Osteocyte (in vitro differentiated cells): Measurements from ENCODE around the gene GTPBP4. TPM values are rescaled to one million over a fixed set of nuclear protein-coding genes. Genes with fewer than 3 reads are reported as not detected.

Source experiments
- DNase-seq: peaks from one replicate; pipeline ENCODE4 v3.0.0; 2021; ENCODE audit warnings: mixed read lengths; ENCODE audit not compliant: unreplicated experiment; ENCODE audit errors: extremely low spot score
- H3K27ac Mint-ChIP-seq: one replicate; pipeline ENCODE4 v1.8.0; 2021; ENCODE audit warnings: mild to moderate bottlenecking, mixed read lengths; ENCODE audit not compliant: unreplicated experiment
- H3K27me3 Mint-ChIP-seq: one replicate; pipeline ENCODE4 v1.8.0; 2021; ENCODE audit warnings: mixed read lengths; ENCODE audit not compliant: unreplicated experiment
- H3K36me3 Mint-ChIP-seq: one replicate; pipeline ENCODE4 v1.8.0; 2021; ENCODE audit warnings: mixed read lengths; ENCODE audit not compliant: unreplicated experiment
- H3K4me1 Mint-ChIP-seq: one replicate; pipeline ENCODE4 v1.8.0; 2021; ENCODE audit warnings: mixed read lengths; ENCODE audit not compliant: unreplicated experiment
- H3K4me3 Mint-ChIP-seq: one replicate; pipeline ENCODE4 v1.8.0; 2021; ENCODE audit warnings: mild to moderate bottlenecking, moderate library complexity, mixed read lengths; ENCODE audit not compliant: unreplicated experiment
- H3K9me3 Mint-ChIP-seq: one replicate; pipeline ENCODE4 v1.8.0; 2021; ENCODE audit warnings: mixed read lengths; ENCODE audit not compliant: unreplicated experiment
- long read RNA-seq: library from polyadenylated mRNA; unstranded; transcript quantifications from one replicate; pipeline ENCODE4 v2.0.0, GENCODE V29; 2021
- total RNA-seq: library from RNA; stranded (reverse); gene quantifications from 2 replicates; pipeline ENCODE4 v1.2.1, GENCODE V29; 2021
- TF ChIP-seq, protein P1 (sequence below): fragments of 200-600 bp; sonication (generic); IDR thresholded peaks from 2 replicates; pipeline ENCODE4 v1.5.0; 2021; ENCODE audit warnings: antibody characterized with exemption, mild to moderate bottlenecking, moderate library complexity

The GTPBP4 gene
- total RNA-seq, result 47.7 and 53.7 TPM in 2 replicates
- long read RNA-seq, full-length matches to known transcripts, result 120 of 406 reads
- long read RNA-seq, partial matches to known transcripts, result 268 of 406 reads
- long read RNA-seq, other reads (novel, unspliced or antisense), result 18 of 406 reads

DNA sequence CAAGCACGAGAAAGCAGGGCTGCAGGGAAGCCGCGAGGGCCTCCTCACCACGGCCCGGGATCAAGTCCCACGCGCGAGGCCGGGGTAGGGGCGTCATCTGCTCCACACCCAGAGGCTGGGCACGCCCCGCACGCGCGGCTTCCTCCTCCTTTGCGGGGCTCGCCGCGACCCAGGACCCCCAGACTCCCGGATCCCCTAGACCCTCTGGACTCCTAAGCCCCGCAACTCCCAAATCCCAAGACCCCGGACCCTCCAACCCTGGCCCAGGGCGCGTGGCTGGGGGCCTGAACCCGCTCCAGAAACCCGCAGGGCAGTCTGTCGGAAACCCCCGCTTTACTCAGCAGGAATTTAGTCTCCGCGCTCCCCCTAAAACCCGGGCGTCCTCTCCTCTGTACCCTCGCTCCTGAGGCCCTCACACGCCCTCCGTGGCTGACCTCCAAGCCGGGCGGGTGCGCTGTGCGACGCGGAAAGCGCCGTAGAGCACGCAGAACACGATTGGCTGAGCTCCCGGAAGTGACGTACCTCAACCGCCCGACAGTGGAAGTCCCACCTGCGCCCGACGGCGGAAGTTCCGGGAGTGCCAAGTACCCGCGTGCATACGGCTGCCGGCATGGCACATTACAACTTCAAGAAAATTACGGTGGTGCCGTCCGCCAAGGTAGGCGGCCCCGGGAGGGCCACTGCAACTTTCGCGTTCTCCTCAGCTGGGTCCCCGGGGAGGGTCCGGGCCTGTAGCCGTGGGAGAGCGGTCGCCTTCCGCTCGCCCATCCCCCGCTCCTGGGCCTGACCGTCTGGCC, at the start of gene GTPBP4:
Gene GTPBP4, plus strand, starts transcription at position 565 of the 797 bp plus-strand sequence. Its CDS starts 46 bp downstream, at position 611.
- peak; percentile 97 for DNase-seq
- no peaks in the 10 kb centered on the region for H3K9me3 Mint-ChIP-seq
- peaks cover 5% of the 10 kb centered on the region for H3K36me3 Mint-ChIP-seq
- peak within 1 kb of the TSS; percentile 93 for H3K27ac Mint-ChIP-seq
- H3K4me3 Mint-ChIP-seq, result peak within 1 kb of the TSS; percentile 92
- TF ChIP-seq, protein P1, sequence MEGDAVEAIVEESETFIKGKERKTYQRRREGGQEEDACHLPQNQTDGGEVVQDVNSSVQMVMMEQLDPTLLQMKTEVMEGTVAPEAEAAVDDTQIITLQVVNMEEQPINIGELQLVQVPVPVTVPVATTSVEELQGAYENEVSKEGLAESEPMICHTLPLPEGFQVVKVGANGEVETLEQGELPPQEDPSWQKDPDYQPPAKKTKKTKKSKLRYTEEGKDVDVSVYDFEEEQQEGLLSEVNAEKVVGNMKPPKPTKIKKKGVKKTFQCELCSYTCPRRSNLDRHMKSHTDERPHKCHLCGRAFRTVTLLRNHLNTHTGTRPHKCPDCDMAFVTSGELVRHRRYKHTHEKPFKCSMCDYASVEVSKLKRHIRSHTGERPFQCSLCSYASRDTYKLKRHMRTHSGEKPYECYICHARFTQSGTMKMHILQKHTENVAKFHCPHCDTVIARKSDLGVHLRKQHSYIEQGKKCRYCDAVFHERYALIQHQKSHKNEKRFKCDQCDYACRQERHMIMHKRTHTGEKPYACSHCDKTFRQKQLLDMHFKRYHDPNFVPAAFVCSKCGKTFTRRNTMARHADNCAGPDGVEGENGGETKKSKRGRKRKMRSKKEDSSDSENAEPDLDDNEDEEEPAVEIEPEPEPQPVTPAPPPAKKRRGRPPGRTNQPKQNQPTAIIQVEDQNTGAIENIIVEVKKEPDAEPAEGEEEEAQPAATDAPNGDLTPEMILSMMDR, result peak; percentile 10
- peaks cover 31% of the 10 kb centered on the region for H3K4me1 Mint-ChIP-seq
- H3K27me3 Mint-ChIP-seq, result no peaks in the 10 kb centered on the region

DNA sequence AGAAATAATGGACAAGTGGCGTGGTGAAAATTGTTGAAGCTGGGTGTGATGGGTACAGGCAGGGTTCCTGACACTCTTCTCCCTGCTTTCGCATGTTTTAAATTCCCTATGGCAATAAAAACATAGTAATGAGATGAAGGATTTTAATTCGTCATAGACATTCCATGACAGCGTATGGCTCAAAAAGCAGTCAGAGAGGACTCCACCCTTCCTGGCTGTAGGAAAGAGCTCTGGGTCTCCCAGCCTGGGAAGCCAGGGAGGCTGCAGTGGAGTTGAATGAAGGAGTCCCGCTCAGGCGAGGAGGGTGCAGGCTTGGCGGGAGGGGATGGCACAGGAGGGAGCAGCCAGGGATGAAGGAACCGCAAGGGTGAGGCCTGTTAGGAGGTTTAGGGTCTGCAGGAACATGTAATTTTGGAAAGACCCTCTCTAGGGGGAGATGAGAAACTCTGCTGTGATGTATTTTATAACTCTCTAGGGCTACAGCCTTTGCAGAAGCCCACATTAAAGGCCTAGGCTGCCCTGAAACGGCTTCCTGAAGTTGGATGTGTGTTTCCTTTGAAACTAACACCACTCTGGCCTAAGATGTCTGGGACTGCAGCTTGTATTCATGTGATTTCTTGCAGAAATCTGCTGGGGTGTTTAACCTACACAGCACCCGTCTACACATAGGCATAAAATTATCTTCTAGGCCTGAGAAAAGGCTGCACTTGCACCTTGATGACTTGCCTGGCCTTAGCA, 49.1 kb upstream of the GTPBP4 start:
- H3K4me1 Mint-ChIP-seq, result peaks cover 6% of the 10 kb centered on the region
- no peaks in the 10 kb centered on the region for H3K9me3 Mint-ChIP-seq
- TF ChIP-seq, protein P1, result no peak
- no peak for DNase-seq
- peak overlapping the region; percentile 37 for H3K27ac Mint-ChIP-seq
- H3K4me3 Mint-ChIP-seq, result no peak overlapping the region
- no peaks in the 10 kb centered on the region for H3K36me3 Mint-ChIP-seq
- no peaks in the 10 kb centered on the region for H3K27me3 Mint-ChIP-seq

DNA sequence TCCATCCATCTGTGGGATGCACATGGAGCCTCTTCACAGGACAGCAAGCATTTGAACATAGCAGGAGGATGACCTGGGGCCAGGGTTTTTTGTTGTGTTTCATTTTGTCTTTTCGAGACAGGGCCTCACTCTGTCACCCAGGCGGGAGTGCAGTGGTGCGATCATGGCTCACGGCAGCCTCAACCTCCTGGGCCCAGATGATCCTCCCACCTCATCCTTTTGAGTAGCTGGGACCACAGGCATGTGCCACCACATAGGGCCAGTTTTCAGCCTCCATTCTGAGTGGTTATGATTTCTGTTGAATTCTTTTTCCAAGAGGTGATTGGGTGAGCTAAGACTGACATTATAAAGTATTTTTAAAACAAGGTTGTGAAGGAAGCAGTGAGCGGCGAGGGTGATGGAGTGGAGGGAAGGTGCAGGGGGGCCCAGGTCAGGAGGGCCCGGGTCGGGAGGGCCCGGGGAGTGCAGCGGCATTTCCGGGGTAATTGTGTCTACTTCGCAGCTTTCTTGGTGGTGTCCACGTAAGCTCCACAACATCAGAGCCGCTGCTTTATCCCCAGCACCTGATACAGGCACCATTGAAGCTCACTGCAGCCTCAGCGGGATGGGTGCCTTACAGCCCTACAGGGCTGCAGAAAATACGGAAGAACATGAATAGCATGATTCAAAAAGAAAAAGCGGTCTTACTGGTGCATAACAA, 44.8 kb upstream of the GTPBP4 start:
- Mint-ChIP-seq H3K9me3 (no peaks in the 10 kb centered on the region), H3K36me3 (no peaks in the 10 kb centered on the region), H3K27ac (no peak overlapping the region), H3K4me1 (peaks cover 10% of the 10 kb centered on the region), H3K4me3 (no peak overlapping the region), H3K27me3 (no peaks in the 10 kb centered on the region)
- TF ChIP-seq, protein P1, result no peak
- no peak for DNase-seq

DNA sequence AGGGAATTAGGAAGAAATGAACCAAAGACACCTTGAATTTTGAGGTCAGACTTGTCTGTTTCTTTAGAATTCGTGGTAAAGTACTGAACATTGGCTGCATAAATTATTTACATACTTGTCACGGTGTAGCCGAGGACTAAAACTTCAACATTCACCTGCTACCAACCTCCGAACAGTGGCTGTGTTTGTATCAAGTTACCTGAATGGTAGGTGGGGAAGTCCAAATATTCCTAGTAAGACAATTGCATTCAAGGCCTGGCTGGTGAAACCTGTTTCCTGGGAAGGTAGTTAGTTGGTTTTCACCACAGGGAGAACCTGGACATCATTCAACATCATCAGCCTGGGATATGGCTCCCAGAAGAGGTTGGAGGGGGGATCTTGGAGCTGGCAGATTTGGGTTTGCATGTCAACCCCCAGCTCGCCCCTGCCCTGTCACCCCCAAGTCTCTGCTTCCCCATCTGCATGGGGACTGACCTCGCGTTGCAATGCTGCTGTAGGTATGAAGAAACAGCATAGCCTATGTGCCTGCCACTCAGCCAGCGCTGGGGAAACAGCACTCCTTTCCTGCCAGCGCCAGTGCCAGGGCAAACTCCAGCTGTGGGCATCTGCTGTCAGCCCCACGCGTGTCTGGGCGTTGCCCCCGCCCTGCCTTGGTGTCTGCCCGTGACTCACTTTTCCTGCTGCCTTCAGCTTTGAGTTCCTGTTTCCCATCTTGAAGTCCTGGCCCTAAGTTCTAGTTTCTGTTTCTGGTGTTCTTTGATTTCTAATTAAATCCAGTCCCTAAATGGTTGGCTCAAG, 44.0 kb upstream of the GTPBP4 start:
- H3K4me3 Mint-ChIP-seq, result no peak overlapping the region
- peak overlapping the region; percentile 20 for H3K27ac Mint-ChIP-seq
- no peaks in the 10 kb centered on the region for H3K27me3 Mint-ChIP-seq
- H3K4me1 Mint-ChIP-seq, result peaks cover 4% of the 10 kb centered on the region
- TF ChIP-seq, protein P1, result no peak
- no peak for DNase-seq
- no peaks in the 10 kb centered on the region for H3K36me3 Mint-ChIP-seq
- H3K9me3 Mint-ChIP-seq, result no peaks in the 10 kb centered on the region
